BLaER1 (cell line): ENCODE data around the gene C14orf132.
"Not testable (repeated sequence)": the region's sequence is repeated elsewhere in the genome, so short reads cannot be mapped to it uniquely, and the experiment has no call there.

Experiments
- H3K27ac ChIP-seq: shearing (Covaris generic); formaldehyde crosslinking; 2 replicates; pipeline ENCODE4 v1.8.1; 2022
- H3K27me3 ChIP-seq: shearing (Covaris generic); formaldehyde crosslinking; 2 replicates; pipeline ENCODE4 v1.8.1; 2022
- H3K36me3 ChIP-seq: shearing (Covaris generic); formaldehyde crosslinking; 2 replicates; pipeline ENCODE4 v1.8.1; 2022
- H3K4me1 ChIP-seq: shearing (Covaris generic); formaldehyde crosslinking; 2 replicates; pipeline ENCODE4 v1.8.1; 2022
- H3K4me2 ChIP-seq: shearing (Covaris generic); formaldehyde crosslinking; 2 replicates; pipeline ENCODE4 v1.8.1; 2022
- H3K4me3 ChIP-seq: shearing (Covaris generic); formaldehyde crosslinking; 2 replicates; pipeline ENCODE4 v1.8.1; 2022
- H3K9ac ChIP-seq: shearing (Covaris generic); formaldehyde crosslinking; 2 replicates; pipeline ENCODE4 v1.8.1; 2022
- H3K9me3 ChIP-seq: shearing (Covaris generic); formaldehyde crosslinking; 2 replicates; pipeline ENCODE4 v1.8.1; 2022
- H4K20me1 ChIP-seq: shearing (Covaris generic); formaldehyde crosslinking; 2 replicates; pipeline ENCODE4 v1.8.1; 2022
- Cebpa-rat ChIP-seq: shearing (Covaris generic); IDR thresholded peaks from 2 replicates; pipeline ENCODE4 v1.8.1; 2022

Gene C14orf132

GRCh38 chr14:96038920-96039632, at the start of gene C14orf132:
C14orf132 (plus strand) TSS chr14:96039362; CDS start chr14:96039501, 139 bp downstream.
- Histone ChIP-seq H3K27ac (peak within 1 kb of the TSS; percentile 92), H4K20me1 (peaks cover 30% of the 10 kb centered on the region), H3K4me3 (peak within 1 kb of the TSS; percentile 98), H3K9me3 (no peaks in the 10 kb centered on the region), H3K4me1 (peaks cover 43% of the 10 kb centered on the region), H3K9ac (peak within 1 kb of the TSS; percentile 92), H3K4me2 (peak within 1 kb of the TSS; percentile 95), H3K36me3 (peaks cover 22% of the 10 kb centered on the region), H3K27me3 (no peaks in the 10 kb centered on the region)
- no peak for TF ChIP-seq Cebpa-rat

DNA sequence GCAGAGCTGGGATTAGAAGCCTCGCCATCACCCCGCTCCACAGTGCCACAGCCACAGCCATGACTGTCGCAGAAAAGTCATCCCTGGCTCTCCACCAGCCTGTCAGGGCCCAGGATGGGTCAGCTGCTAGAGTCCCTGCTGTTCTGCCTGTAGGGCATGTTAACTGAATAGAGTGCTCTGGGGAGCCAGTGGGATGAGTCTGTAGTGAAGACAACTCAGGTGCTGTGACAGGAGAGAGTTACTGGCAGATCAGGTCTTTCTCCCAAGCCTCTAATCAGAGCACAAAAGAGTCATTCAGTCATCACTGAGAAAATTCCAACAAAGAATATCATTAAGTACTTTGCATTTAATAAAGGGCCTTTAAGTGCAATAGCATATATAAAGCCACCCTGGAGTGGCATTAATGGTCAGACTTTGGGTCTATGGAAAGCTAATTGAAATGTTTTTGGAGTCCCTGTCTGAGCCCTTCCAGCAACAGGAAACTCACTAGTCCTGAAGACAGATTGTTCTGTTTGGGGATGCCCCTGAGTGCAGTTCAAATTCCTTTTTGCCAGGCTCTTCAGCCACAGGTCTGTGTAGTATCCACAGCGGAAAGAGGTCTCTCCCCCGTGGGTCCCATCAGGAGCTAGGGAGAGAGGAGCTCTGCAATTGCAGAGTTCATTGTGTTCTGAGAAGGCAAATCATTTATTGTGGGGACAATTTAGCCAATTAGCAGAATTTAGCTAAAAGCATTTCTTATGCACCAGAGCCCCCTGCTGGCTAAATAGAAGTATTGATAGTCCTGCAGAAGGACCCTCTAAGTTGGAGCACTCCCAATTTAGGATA, 45.2 kb upstream of the C14orf132 start:
- no peaks in the 10 kb centered on the region for H3K27me3 ChIP-seq
- no peaks in the 10 kb centered on the region for H4K20me1 ChIP-seq
- H3K36me3 ChIP-seq = no peaks in the 10 kb centered on the region
- no peak overlapping the region for H3K4me3 ChIP-seq
- no peak overlapping the region for H3K9ac ChIP-seq
- TF ChIP-seq Cebpa-rat = no peak
- H3K4me1 ChIP-seq = no peaks in the 10 kb centered on the region; the same call in 1 of the 2 replicates
- H3K4me2 ChIP-seq = 0 out of 2 replicates have a peak overlapping the region, but pooled peaks have one; percentile 12
- H3K9me3 ChIP-seq = peaks cover 23% of the 10 kb centered on the region
- no peak overlapping the region for H3K27ac ChIP-seq

DNA sequence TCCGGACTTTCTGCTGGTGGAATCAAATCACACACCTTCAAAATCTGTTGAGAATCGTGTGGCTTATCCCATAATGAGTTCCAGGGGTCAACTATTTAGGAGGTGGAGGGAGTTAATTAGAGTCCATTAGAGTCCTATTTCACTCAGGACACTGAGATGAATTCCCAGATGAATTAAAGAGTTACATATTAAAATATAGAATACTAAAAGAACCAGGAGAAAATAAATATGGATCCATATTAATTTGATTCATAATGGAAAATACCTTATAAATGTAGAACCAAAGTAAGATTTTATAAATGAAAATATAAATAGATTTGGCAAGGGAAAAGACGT, 44.6 kb upstream of the C14orf132 start:
- Histone ChIP-seq H3K27me3 (no peaks in the 10 kb centered on the region), H3K4me1 (no peaks in the 10 kb centered on the region; the same call in 1 of the 2 replicates)
- no peak for TF ChIP-seq Cebpa-rat

GRCh38 chr14:95998656-95999055, 40.5 kb upstream of the C14orf132 start:
- Histone ChIP-seq H3K27ac (no peak overlapping the region), H3K4me3 (no peak overlapping the region), H3K27me3 (no peaks in the 10 kb centered on the region), H3K4me1 (peaks cover 30% of the 10 kb centered on the region), H4K20me1 (no peaks in the 10 kb centered on the region), H3K9ac (no peak overlapping the region), H3K9me3 (peaks cover 8% of the 10 kb centered on the region), H3K36me3 (no peaks in the 10 kb centered on the region), H3K4me2 (no peak overlapping the region)
- TF ChIP-seq Cebpa-rat = no peak

More for the DNA sequence above, 44.6 kb upstream of the C14orf132 start:
- no peak overlapping the region for H3K27ac ChIP-seq
- H3K9ac ChIP-seq = no peak overlapping the region
- no peaks in the 10 kb centered on the region for H4K20me1 ChIP-seq
- H3K4me3 ChIP-seq = no peak overlapping the region
- peaks cover 23% of the 10 kb centered on the region for H3K9me3 ChIP-seq
- H3K36me3 ChIP-seq = no peaks in the 10 kb centered on the region
- no peak overlapping the region for H3K4me2 ChIP-seq

DNA sequence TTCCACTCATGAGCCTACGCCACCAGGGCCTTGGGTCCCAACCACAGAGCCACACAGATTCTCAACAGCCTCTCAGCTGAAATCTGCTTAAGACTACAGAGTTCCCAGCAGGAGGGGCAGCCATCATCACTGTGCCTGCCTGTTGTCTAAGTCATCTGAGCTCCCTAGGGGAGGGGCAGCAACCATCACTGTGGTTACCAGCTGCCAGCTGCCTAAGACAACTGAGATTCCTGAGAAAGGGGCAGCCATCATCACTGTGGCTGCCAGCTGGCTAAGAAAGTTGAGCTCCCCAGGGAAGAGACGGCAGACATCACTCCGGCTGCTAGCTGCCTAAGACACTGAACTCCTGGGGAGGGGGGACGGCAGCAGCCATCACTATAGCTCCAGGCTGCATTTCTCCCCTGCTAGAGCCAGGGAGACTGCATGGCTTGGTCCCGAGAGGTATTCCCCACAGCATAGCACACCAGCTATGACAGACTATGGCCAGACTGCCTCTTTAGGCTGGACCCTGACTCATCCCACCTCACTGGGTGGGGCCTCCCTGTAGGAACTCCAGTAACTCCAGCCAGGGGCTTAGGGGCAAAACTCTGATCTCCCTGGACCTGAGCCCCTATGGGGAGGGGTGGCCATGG, 37.2 kb upstream of the C14orf132 start:
- Histone ChIP-seq H3K4me1 (peaks cover 30% of the 10 kb centered on the region), H3K27ac (peak overlapping the region; percentile 82), H3K4me2 (peak overlapping the region; percentile 87), H3K4me3 (peak overlapping the region; percentile 32; the same call in 1 of the 2 replicates), H3K27me3 (no peaks in the 10 kb centered on the region), H3K9ac (peak overlapping the region; percentile 60), H3K36me3 (no peaks in the 10 kb centered on the region), H4K20me1 (no peaks in the 10 kb centered on the region), H3K9me3 (peaks cover 22% of the 10 kb centered on the region)
- TF ChIP-seq Cebpa-rat = no peak

- peak overlapping the region; percentile 60 for H3K9ac ChIP-seq
- H3K4me3 ChIP-seq = peak overlapping the region; percentile 32; the same call in 1 of the 2 replicates
- H3K4me2 ChIP-seq = peak overlapping the region; percentile 87
- no peaks in the 10 kb centered on the region for H4K20me1 ChIP-seq
- no peak for TF ChIP-seq Cebpa-rat
- no peaks in the 10 kb centered on the region for H3K27me3 ChIP-seq
- H3K9me3 ChIP-seq = peaks cover 27% of the 10 kb centered on the region
- H3K27ac ChIP-seq = peak overlapping the region; percentile 82
- no peaks in the 10 kb centered on the region for H3K36me3 ChIP-seq
- peaks cover 30% of the 10 kb centered on the region for H3K4me1 ChIP-seq
Measured at GRCh38 chr14:96002498-96002884, 36.7 kb upstream of the C14orf132 start.

- H3K9ac ChIP-seq = no peak overlapping the region
- no peak overlapping the region for H3K4me2 ChIP-seq
- H3K4me1 ChIP-seq = peaks cover 9% of the 10 kb centered on the region
- H3K9me3 ChIP-seq = peaks cover 45% of the 10 kb centered on the region
- H3K27me3 ChIP-seq = no peaks in the 10 kb centered on the region; the same call in 1 of the 2 replicates
- no peaks in the 10 kb centered on the region for H4K20me1 ChIP-seq
- H3K36me3 ChIP-seq = peaks cover 8% of the 10 kb centered on the region
- no peak for TF ChIP-seq Cebpa-rat
- H3K4me3 ChIP-seq = no peak overlapping the region
- no peak overlapping the region for H3K27ac ChIP-seq
Measured at GRCh38 chr14:96011131-96011530, 28.0 kb upstream of the C14orf132 start.

DNA sequence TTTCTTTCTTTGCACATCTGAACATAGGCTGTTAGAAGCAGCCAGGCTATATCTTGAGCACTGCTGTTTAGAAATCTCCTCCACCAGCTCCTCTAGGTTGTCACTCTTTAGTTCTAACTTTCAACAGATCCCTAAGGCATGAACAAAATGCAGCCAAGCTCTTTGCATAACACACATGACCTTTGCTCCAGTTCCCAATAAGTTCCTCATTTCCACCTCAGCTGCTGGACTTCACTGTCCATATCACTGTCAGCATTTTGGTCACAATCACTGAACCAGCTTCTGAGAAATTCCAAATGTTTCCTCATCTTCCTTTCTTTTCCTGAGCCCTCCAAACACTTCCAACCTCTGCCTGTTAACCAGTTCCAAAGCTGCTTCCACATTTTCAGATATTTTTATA, 27.6 kb upstream of the C14orf132 start:
- Histone ChIP-seq H3K27me3 (no peaks in the 10 kb centered on the region; the same call in 1 of the 2 replicates), H3K4me1 (peaks cover 9% of the 10 kb centered on the region), H4K20me1 (no peaks in the 10 kb centered on the region), H3K4me3 (no peak overlapping the region), H3K9ac (no peak overlapping the region), H3K9me3 (peaks cover 45% of the 10 kb centered on the region), H3K4me2 (no peak overlapping the region), H3K36me3 (peaks cover 8% of the 10 kb centered on the region), H3K27ac (no peak overlapping the region)
- TF ChIP-seq Cebpa-rat = no peak

- not testable (repeated sequence) for H3K4me2 ChIP-seq
Measured at GRCh38 chr14:96012757-96013156, 26.4 kb upstream of the C14orf132 start.

More at GRCh38 chr14:96012757-96013156, 26.4 kb upstream of the C14orf132 start:
- not testable (repeated sequence) for H3K4me3 ChIP-seq, H3K36me3 ChIP-seq, H3K4me1 ChIP-seq, H3K9ac ChIP-seq, H3K27ac ChIP-seq, H3K27me3 ChIP-seq, H4K20me1 ChIP-seq
- H3K9me3 ChIP-seq = peaks cover 36% of the 10 kb centered on the region
